Right forelimb (tissue), 1 donor: Measurements from ENCODE around the gene TSHZ2.

Experiments used
- DNase-seq: peaks from one replicate; pipeline ENCODE4 v3.0.0-alpha.2; 2018

Gene TSHZ2

DNA sequence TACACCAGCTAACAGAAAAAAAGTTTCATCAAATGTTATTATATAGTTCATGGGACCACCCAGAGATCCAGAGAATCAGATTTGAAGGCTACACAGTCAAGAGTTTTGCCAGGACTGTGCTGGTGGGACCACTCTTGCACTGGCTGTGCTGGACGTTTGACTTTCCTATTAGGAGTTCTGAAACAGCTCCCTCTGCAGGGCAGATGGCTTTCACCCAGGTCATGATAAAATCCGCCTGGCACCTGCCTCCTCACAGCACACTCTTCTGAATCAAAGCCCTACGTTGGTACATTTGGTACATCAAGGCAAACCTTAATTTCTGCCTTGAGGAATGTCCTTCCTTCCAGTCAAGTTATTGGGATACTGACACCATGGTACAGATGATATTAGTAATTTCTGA is 319.4 kb downstream of the TSHZ2 start:
- DNase-seq, result no peak

- no peak for DNase-seq
These were observed 320.2 kb downstream of the TSHZ2 start for GRCh38 chr20:53292347-53292746.

DNA sequence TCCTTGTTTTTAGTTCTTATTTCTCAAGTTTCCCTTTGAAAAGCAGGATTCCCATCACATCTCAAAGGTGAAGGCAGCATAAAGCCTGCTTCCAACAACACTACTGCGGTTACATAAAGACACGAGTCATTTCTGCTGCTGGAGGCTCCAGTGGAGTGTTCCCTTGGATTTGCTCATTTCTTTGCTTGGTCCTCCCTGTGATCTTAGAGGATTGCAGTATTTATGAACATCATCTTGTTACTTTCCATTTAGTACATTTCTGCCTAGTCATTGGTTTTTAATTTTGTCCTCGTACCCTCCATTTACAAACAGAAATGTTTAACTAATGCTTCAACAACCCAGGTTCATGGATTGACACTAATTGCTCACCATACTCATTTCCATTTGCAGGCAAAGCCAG is 322.6 kb downstream of the TSHZ2 start:
- no peak for DNase-seq

DNA sequence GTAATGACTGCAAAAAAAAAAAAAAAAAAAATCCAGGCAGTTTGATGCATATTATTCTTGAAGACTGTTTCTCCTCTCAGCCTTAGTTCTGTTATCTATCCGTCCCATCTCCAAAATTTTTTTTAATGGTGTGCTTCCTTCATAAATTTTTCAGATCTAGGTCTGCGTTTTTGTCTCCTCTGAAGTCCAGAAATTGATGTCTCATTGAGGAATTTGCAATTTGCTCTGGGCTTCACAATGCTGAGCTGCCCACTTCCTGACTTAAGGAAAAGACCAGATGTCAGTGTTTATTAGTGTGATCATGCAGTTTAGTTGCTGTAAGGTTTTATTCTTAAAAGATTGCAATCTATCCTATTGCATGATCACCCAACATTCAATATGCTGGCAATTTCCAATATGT is 323.9 kb downstream of the TSHZ2 start:
- DNase-seq, result no peak

GRCh38 chr20:53296451-53297153 is 324.4 kb downstream of the TSHZ2 start:
- DNase-seq, result no peak

GRCh38 chr20:53297154-53297529 is 325.0 kb downstream of the TSHZ2 start:
- no peak for DNase-seq

- DNase-seq, result no peak
These were observed 326.1 kb downstream of the TSHZ2 start for GRCh38 chr20:53298260-53298659.

DNA sequence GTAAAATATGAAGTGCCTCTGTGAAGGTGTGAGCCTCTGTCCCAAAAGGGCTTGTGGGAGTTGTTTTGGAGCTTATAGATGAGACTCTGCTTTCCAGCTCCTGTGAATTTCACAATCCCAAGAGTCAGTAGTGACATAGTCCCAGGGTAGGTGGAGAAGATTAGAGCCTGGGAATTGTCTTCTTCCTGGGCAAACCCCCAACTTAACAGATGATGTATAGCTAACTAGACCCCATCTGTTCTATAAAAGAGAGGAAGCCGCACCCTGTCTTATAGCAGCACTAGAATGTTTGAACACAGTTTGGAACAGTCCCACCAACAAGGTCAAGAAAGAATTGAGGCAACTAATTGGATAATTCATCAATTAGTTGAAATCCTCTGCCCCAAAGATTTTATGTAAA is 326.8 kb downstream of the TSHZ2 start:
- no peak for DNase-seq

DNA sequence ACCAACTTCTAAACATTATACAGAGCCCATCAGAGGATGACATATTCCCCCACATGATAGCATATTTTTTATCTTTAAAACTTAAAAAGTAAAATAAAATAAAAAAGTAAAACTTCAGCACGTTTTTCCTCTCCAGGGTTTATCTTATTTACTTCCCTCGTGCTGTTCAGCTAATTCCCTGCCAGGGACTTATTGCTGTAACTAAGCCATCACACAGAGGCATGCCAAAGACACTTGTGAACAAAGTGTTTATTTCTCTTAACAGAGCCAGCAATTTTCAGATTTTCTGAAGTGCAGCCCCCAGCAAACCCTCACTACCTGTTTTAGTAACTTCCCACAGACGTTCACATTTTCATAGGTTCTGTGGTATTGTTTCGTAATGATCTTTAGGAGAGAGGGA is 327.7 kb downstream of the TSHZ2 start:
- no peak for DNase-seq

DNA sequence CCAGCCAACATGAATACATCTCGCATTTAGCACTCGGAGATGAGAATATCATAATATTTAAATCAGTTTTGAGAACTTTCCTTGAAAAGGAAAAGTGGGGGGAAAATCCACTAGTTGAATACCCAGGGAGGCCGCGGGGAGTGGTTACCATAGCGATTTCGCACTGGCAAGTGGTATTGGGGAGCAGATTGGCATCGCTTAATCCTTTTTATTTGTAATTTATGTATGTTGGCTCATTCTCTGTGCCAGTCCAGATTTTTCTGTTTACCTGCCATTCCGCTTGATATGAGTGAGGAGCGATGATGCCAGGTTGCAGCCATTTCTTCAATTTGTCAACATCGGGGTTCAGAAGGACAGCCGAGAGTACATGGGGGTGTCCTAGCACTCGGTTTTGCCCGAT is 329.7 kb downstream of the TSHZ2 start:
- DNase-seq, result no peak

DNA sequence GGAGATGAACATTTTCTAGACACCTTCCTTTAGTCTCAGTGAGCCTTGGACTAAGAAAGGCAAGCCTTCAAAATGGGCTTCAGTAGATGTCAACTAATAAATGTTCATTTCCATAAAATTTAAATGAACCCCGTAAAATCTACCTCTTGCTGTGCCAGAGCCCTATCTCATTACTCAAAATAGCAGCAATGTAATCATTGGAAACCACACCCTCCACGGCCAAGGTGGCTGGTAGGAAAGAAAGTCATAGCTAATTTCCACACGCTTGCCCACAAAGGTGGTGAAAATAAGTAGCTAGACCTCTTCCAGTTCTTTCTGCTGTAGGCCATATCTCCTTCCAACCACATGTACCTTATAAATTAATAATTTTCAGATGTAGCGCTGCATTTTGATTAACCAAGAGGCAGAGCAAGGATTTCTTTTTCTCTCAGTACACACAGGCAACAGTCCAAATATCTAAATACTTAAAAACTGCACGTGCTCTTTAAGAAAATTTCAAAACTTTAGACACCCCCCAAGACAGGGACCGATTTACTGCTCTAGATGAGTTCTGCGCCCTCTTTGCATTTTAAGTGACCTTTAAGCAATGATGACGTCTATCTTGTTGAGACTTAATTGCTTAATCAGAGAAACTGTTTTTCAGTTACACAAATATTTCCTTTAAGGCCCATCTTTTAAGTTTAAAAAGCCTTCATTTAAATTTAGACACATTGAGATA is 330.7 kb downstream of the TSHZ2 start:
- no peak for DNase-seq

DNA sequence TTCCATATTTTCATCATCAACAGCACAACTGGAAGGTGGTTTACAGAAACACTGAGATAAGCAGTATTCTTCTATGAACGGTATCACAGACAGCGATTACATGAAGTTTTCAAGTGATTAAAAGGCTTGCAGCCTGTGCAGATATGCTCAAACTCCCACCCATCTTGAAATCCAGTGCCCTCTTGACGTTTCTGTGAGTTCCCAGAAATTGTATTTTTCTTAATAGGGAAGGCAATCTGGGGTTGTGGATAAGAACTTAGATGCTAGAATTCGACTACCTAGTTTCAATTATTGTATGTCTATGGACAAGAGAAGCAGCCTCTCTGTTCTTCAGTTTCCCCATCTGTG is 331.2 kb downstream of the TSHZ2 start:
- no peak for DNase-seq

- no peak for DNase-seq
These were observed 332.0 kb downstream of the TSHZ2 start for GRCh38 chr20:53304146-53304545.

DNA sequence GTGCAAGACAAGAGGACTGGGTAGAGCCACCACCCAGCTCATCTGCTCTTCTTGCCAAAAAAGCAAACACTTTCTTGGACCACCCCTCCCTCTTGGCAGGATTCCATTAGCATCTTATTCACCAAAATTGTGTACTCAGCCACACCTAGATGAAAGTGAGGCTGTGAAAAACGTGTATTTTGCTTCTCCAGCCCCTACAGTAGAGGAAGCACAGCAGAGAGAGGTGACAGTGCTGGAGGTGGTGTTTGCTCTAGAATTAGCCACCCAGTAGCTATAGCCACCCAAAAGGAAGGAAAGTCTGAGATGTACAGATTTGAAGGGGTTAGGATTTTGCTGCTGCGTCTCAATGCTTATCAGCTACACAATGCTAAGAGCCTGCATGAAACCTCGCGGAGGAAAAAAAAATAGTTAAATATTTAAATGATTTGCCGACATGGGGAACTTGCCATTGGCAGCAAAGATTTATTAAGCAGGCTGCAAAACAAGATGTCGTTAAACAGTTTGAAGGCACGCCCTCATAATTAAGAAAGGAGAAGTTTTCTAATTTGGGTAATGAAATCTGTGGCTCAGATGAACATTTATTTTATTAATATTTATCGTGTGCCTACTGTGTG is 334.1 kb downstream of the TSHZ2 start:
- DNase-seq, result no peak

DNA sequence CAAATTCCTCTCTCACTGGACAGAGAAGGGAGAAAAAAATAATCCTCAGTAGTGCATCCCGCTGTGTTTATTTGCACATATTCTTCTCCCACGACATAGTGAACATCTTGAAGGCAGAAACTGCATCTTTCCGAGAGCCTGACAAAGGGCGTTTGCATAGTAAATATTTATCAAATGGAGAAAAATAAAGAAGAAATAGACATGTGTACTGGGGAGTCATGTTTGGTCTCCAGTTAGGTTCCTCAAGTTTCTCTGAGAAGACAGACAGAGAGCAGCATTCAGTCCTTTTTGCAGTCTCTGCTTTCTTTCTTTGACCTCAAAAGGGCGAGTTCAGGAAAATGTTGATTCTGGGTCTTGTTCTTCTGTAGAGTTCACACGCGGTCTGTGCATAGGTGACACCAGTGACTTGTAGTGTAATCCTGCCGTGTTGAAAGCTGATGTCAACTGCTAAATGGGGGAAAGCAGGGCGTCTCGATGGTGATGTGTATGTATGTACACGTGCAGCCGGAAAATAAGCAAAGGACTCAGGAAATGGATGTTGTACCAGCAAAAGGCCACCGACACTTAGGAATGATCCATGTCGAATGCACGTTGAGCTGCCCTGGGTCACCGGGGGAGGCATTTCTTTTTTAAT is 335.9 kb downstream of the TSHZ2 start:
- no peak for DNase-seq

GRCh38 chr20:53309515-53309914 is 337.4 kb downstream of the TSHZ2 start:
- no peak for DNase-seq

DNA sequence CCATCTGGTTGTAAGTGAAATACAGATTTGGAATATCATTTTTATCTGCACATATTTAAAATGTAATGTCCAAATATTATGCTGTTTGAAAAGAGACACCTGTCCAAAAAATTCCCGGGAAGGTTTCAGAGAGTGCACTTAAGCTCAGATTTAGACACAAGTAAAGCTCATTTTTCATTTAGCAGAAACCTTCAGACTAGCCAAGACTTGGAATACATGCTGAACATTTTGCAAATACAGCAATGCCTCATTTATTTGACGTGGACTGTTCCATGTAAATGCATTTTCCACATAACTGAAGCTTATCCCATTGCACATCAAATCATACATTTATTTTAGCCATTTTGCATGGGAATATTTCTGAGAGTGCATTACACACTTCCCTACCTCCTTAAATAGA is 340.8 kb downstream of the TSHZ2 start:
- DNase-seq, result no peak

DNA sequence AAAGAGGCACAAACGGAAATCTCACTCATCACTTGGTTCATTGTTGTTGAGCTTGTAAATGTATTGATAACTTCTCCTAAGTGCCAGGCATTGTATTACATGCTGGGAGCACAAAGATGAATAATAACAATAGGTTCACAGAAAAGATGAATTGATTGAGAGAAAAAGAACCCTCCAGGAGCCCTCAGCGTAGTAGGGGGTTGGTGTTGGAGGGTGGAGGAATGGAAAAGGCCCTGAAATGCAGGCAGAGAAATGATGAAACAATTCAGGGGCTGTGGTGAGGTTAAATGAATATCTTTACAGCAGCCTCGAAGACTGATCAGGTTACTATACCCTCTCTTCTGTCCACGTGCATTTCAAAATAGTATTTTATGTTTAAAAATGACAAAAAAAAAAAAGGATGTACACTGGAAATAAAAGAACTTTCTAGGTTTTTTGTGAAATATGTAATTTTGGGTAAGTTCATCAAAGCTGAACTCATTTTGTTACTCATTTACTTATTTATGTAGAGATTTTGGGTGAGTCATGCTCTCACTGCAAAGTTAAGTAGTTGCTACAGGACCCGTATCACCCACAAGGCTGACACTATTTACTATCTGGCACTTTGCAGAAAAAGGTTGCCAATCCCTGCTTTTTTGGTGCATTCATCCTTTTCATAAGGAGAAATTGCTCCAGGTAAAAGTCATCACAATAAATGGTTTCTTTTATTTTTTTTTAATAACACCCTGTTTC is 344.2 kb downstream of the TSHZ2 start:
- no peak for DNase-seq

GRCh38 chr20:53319200-53319599 is 347.0 kb downstream of the TSHZ2 start:
- no peak for DNase-seq

GRCh38 chr20:53319716-53320115 is 347.6 kb downstream of the TSHZ2 start:
- DNase-seq, result no peak

DNA sequence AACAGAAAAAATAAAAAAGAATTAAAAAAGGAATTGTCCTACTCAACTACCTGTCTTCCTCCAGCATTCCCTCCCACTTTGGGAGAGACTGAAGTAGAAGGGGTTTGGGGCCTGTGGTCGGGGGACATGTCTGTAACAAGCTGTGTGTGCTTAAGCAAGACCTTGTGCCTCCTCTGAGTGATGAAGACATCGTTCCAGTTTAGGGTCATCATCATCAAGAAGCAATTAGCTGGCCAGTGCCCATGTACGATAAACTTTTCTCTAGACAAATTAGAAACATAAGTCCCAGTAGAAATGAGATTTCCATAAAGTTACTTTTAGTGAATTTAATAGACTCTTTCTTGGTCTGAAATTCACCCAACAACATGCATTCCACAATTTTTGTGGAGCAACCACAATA is 348.5 kb downstream of the TSHZ2 start:
- DNase-seq, result no peak

- no peak for DNase-seq
These were observed 349.4 kb downstream of the TSHZ2 start for GRCh38 chr20:53321596-53321995.

DNA sequence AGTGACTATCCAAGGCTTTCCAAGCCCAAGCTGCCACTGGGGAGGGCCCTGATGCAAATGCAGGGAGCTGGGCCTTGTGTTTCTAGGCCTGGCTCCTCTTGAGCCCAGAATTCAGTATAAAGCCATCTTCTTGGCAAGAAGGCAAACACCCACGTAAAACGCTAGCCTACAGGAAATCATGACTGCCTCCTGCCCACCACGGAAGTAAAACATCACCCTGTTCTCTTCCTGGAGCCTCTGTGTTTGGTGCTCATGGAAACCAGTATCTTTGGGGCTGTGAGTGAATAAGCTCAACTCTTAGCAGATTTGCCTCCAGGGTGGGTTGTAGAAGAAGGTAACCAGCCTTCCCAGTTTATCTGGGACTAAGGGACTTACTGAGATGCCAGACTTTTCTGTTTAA is 350.5 kb downstream of the TSHZ2 start:
- DNase-seq, result no peak
